HFFc6 (cell line): ENCODE measurements around the gene RBCK1. TPM values are rescaled to one million over a fixed set of nuclear protein-coding genes. Genes with fewer than 3 reads are reported as not detected.

ENCODE experiments used
- DNase-seq: peaks from one replicate; pipeline ENCODE4 v3.0.0-alpha.2; 2018
- H3K27ac Mint-ChIP-seq: 2 replicates; pipeline ENCODE4 v1.8.0; 2020; ENCODE audit warnings: mild to moderate bottlenecking, mixed read lengths
- H3K27me3 Mint-ChIP-seq: 2 replicates; pipeline ENCODE4 v1.8.0; 2021; ENCODE audit warnings: mild to moderate bottlenecking, moderate library complexity, mixed read lengths; ENCODE audit not compliant: insufficient read depth
- H3K36me3 Mint-ChIP-seq: 2 replicates; pipeline ENCODE4 v1.8.0; 2021; ENCODE audit warnings: low read depth, mixed read lengths
- H3K4me1 Mint-ChIP-seq: 2 replicates; pipeline ENCODE4 v1.8.0; 2020; ENCODE audit warnings: low read depth, mixed read lengths
- H3K4me3 Mint-ChIP-seq: 2 replicates; pipeline ENCODE4 v1.8.0; 2020; ENCODE audit warnings: mild to moderate bottlenecking, moderate library complexity, mixed read lengths
- H3K9me3 Mint-ChIP-seq: 2 replicates; pipeline ENCODE4 v1.8.0; 2020; ENCODE audit warnings: mild to moderate bottlenecking, mixed read lengths
- total RNA-seq, 6 experiments: library from RNA; stranded (reverse); fragmentation: NEBNext Ultra II Directional; extraction: Animal tissue kit (Norgen Biotek cat#: 25700); gene quantifications; 2 replicates in 1 of 6; 3 replicates in 5 of 6; pipeline ENCODE4 v1.2.3, GENCODE V29; 2021
- TF ChIP-seq, protein P1 (sequence below): fragments of 200-600 bp; sonication (generic); IDR thresholded peaks from 2 replicates; pipeline ENCODE4 v1.5.0; 2021; ENCODE audit warnings: antibody characterized with exemption, mild to moderate bottlenecking

RBCK1 gene
- total RNA-seq, 6 experiments from 2014 or later = 76.4 to 84.1 (median 77.2) TPM

- DNase-seq = no peak
- Mint-ChIP-seq H3K4me3 (no peak overlapping the region), H3K27ac (peak overlapping the region; percentile 11; the same call in 1 of the 2 replicates), H3K36me3 (peaks cover 26% of the 10 kb centered on the region), H3K4me1 (peaks cover 12% of the 10 kb centered on the region), H3K27me3 (peaks cover 3% of the 10 kb centered on the region), H3K9me3 (no peaks in the 10 kb centered on the region)
- TF ChIP-seq, protein P1, sequence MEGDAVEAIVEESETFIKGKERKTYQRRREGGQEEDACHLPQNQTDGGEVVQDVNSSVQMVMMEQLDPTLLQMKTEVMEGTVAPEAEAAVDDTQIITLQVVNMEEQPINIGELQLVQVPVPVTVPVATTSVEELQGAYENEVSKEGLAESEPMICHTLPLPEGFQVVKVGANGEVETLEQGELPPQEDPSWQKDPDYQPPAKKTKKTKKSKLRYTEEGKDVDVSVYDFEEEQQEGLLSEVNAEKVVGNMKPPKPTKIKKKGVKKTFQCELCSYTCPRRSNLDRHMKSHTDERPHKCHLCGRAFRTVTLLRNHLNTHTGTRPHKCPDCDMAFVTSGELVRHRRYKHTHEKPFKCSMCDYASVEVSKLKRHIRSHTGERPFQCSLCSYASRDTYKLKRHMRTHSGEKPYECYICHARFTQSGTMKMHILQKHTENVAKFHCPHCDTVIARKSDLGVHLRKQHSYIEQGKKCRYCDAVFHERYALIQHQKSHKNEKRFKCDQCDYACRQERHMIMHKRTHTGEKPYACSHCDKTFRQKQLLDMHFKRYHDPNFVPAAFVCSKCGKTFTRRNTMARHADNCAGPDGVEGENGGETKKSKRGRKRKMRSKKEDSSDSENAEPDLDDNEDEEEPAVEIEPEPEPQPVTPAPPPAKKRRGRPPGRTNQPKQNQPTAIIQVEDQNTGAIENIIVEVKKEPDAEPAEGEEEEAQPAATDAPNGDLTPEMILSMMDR = no peak
These were observed 26.1 kb downstream of the RBCK1 start for GRCh38 chr20:434221-434620.

- TF ChIP-seq, protein P1 = no peak
- DNase-seq = no peak
- Mint-ChIP-seq H3K9me3 (no peaks in the 10 kb centered on the region), H3K27ac (peak overlapping the region; percentile 11; the same call in 1 of the 2 replicates), H3K27me3 (peaks cover 3% of the 10 kb centered on the region), H3K4me3 (no peak overlapping the region), H3K36me3 (peaks cover 27% of the 10 kb centered on the region), H3K4me1 (peaks cover 12% of the 10 kb centered on the region)
These were observed 26.7 kb downstream of the RBCK1 start for GRCh38 chr20:434661-435419.

- peaks cover 1% of the 10 kb centered on the region for H3K27me3 Mint-ChIP-seq
- H3K27ac Mint-ChIP-seq = peak overlapping the region; percentile 41; the same call in 1 of the 2 replicates
- TF ChIP-seq, protein P1 = no peak
- no peak overlapping the region for H3K4me3 Mint-ChIP-seq
- DNase-seq = no peak
- no peaks in the 10 kb centered on the region for H3K9me3 Mint-ChIP-seq
- H3K36me3 Mint-ChIP-seq = peaks cover 25% of the 10 kb centered on the region
- H3K4me1 Mint-ChIP-seq = peaks cover 12% of the 10 kb centered on the region
These were observed 27.5 kb downstream of the RBCK1 start for GRCh38 chr20:435558-435957.

GRCh38 chr20:436476-436875 lies 28.4 kb downstream of the RBCK1 start:
- Mint-ChIP-seq H3K27me3 (no peaks in the 10 kb centered on the region; the same call in none of the 2 replicates), H3K4me3 (no peak overlapping the region), H3K9me3 (no peaks in the 10 kb centered on the region), H3K36me3 (peaks cover 21% of the 10 kb centered on the region), H3K27ac (no peak overlapping the region), H3K4me1 (peaks cover 12% of the 10 kb centered on the region)
- TF ChIP-seq, protein P1 = no peak
- DNase-seq = no peak

DNA sequence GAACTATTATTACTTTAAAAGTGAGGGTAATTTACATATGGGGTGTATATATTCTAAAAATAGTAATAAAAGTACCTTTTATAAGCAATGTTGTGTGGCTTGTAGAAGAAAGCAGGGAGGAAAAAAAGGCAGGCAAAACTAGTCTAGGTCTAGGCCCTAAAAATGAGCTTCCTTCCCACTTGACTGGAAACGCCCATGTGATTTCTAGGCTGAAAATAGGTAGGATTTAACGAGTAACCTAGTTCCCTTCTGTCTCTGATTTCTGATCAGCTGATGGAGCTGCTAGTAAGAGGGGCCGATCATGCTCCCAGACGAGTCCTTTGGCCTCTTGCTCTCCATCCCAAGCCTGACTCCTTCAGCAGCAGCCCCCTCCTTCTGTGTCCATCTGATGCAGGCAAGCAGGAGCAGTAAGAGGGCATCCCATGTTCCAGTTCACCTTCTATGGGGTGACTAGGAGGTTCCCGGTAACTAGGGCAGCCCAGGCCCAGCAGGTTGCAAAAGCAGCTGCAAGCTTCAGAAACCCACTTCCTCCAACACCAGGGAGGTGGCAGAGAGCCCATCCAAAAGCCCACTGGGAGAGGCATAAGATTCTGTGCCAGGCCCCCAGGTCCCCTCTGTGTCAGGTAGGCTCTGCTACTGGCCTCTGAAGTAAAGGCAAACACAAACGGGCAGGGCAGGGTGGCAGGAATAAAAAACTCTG lies 29.8 kb downstream of the RBCK1 start:
- H3K36me3 Mint-ChIP-seq = peaks cover 30% of the 10 kb centered on the region; the same call in 1 of the 2 replicates
- DNase-seq = no peak
- no peak overlapping the region for H3K27ac Mint-ChIP-seq
- H3K4me3 Mint-ChIP-seq = no peak overlapping the region
- H3K9me3 Mint-ChIP-seq = no peaks in the 10 kb centered on the region
- TF ChIP-seq, protein P1 = no peak
- peaks cover 12% of the 10 kb centered on the region for H3K4me1 Mint-ChIP-seq
- no peaks in the 10 kb centered on the region; the same call in none of the 2 replicates for H3K27me3 Mint-ChIP-seq
